ENCODE data around the gene DUS3L.

DUS3L gene

DNA sequence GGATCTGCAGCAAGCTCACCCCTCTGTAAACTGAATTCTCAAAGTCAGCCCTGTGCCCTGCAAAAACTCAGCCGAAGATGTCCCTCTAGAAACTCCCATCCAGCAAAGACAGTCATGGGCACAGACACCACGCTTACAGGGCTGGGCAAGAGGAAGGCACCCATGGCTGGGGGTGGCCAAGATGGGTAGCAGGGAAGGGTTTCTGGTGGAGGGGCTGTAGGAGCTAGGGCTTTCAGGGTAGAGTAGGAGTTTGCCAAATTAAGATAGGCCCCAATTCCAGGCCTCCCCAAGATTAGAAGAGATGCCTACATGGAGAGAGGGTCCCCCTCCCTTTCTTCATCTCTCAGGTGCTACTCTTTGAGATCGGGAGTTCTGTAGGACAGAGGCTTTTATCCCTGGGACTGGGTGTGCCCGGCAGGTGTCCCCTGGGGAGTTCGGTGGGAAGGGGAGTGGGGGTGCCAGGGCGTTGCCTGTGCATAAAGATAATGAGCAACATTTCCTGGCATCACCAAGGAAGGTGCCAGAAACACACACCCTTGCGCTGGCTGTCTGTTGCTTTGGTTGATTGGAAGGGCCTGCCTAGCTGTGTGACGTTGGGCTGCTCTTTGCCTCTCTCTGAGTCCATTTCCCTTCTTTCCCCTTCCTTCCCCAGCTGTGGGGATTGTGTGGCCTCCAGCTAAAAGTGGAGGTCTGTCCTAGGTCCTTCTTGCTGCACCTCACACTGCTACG lies 23.3 kb upstream of the DUS3L start:
- H3K4me1 ChIP-seq = no peaks in the 10 kb centered on the region
- in situ Hi-C loops (cut with MboI; ENCODE audit: low sequenced_read_pairs) = no loop called here
- no peak for DNase-seq (ENCODE audit: low spot score in 2 of 2)

DNA sequence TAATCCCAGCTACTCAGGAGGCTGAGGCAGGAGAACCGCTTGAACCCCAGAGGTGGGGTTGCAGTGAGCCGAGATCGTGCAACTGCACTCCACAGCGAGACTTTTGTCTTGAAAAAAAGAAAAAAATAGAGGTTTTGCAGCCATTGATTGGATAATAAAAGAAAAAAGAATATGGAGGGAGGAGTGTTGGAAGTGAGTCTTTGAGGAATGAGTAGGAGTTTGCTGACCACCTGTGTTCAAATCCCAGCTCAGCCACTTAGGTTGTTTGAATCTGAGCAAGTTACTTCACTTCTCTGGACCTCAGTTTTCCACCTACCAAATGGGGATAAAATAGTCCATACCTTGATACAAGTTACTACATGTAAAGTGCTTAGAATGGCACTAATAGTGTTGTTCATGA lies 20.2 kb upstream of the DUS3L start:
- Histone ChIP-seq H3K27me3 (ENCODE audit: low read depth) (no peaks in the 10 kb centered on the region), H3K4me3 (no peak overlapping the region), H3K4me1 (peaks cover under 1% of the 10 kb centered on the region; the same call in 1 of the 2 replicates), H3K36me3 (replicated peaks) (no peaks in the 10 kb centered on the region), H3K9me3 (no peaks in the 10 kb centered on the region)
- in situ Hi-C loops (cut with MboI; ENCODE audit: low sequenced_read_pairs) = no loop called here
- DNase-seq (ENCODE audit: low spot score in 2 of 2) = no peak

More for the DNA sequence above, 23.3 kb upstream of the DUS3L start:
- Histone ChIP-seq H3K27me3 (ENCODE audit: low read depth) (no peaks in the 10 kb centered on the region), H3K36me3 (replicated peaks) (no peaks in the 10 kb centered on the region), H3K4me3 (no peak overlapping the region), H3K9me3 (no peaks in the 10 kb centered on the region)

DNA sequence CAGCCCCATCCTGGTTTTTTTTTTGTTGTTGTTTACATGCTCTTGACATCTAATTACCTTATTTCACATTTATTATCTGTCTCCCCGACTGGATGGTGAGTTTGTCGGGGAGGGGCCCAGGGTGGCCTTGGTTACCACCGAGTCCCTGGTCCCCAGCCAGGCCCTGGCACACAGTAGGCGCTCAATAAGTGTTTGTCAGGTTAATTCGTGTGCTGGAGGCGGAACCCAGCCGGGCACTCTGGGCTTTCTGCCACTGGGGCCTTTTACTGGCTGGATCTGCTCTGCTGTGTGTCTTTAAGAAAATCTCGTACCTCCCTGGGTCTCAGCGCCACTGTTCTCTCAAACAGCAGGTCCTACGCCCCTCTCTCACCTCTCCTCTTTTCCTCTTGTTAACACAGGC lies 18.5 kb upstream of the DUS3L start:
- no peaks in the 10 kb centered on the region for H3K27me3 ChIP-seq (ENCODE audit: low read depth)
- no peaks in the 10 kb centered on the region for H3K36me3 ChIP-seq (replicated peaks)
- no peaks in the 10 kb centered on the region for H3K9me3 ChIP-seq
- H3K4me1 ChIP-seq = peaks cover 5% of the 10 kb centered on the region; the same call in 1 of the 2 replicates
- in situ Hi-C loops (cut with MboI; ENCODE audit: low sequenced_read_pairs) = loop anchor here (5.0 kb wide), 1 partner anchor 83 kb away; no protein-coding TSS in a partner anchor
- DNase-seq (ENCODE audit: low spot score in 2 of 2) = no peak
- H3K4me3 ChIP-seq = no peak overlapping the region

DNA sequence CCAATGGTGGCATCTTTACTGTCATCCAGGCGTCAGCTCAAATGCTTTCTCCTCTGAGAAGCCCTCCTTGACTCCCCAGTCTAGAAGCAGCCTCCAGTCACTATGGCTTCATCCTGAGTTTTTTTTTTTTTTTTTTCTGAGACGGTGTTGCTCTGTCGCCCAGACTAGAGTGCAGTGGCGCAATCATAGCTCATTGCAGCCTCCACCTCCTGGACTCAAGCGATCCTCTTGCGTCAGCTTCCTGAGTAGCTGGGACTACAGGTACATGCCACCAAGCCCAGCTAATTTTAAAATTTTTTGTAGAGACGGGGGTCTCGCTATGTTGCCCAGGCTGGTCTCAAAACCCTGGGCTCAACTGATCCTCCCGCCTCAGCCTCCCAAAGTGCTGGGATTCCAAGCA lies 18.1 kb upstream of the DUS3L start:
- DNase-seq (ENCODE audit: low spot score in 2 of 2) = no peak
- no peaks in the 10 kb centered on the region for H3K36me3 ChIP-seq (replicated peaks)
- no peaks in the 10 kb centered on the region for H3K27me3 ChIP-seq (ENCODE audit: low read depth)
- no peak overlapping the region for H3K4me3 ChIP-seq
- H3K9me3 ChIP-seq = no peaks in the 10 kb centered on the region
- in situ Hi-C loops (cut with MboI; ENCODE audit: low sequenced_read_pairs) = loop anchor here (5.0 kb wide), 1 partner anchor 83 kb away; no protein-coding TSS in a partner anchor
- peaks cover 9% of the 10 kb centered on the region; the same call in 1 of the 2 replicates for H3K4me1 ChIP-seq

DNA sequence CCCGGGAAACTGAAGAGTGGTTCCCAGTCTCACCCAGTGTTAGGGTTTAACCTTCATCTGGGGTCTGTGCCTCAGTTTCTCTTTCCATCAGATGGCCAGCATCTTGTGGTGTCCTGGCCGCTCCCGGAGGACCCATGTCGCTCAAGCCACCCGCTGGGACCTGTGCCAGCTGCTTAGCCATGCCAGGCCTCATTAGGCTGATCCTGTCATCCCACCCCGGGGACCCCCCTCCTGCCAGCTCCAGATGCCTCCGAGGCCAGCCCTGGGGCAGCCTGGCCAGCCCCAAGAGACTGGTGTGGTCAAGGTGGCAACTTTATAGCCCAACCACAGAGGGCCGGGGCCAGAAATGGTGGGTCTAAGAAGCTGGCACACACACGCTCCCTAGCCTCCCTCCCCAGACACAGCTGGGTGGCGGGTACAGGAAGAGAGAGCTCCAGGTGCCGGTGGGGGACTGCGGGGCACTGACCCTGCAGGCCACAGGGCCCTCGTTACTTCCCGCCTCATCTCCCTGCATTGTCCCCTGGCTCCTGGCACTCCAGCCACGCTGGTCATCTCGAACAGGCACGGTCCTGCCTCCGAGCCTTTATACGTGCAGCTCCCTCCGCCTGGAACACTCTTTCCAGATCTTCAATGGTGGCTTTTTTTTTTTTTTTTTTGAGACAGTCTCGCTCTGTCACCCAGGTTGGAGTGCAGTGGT lies 17.3 kb upstream of the DUS3L start:
- Histone ChIP-seq H3K4me3 (no peak overlapping the region), H3K27me3 (ENCODE audit: low read depth) (no peaks in the 10 kb centered on the region), H3K4me1 (peaks cover 13% of the 10 kb centered on the region), H3K9me3 (no peaks in the 10 kb centered on the region), H3K36me3 (replicated peaks) (no peaks in the 10 kb centered on the region)
- DNase-seq (ENCODE audit: low spot score in 2 of 2) = no peak
- in situ Hi-C loops (cut with MboI; ENCODE audit: low sequenced_read_pairs) = loop anchor here (5.0 kb wide), 1 partner anchor 84 kb away; no protein-coding TSS in a partner anchor

DNA sequence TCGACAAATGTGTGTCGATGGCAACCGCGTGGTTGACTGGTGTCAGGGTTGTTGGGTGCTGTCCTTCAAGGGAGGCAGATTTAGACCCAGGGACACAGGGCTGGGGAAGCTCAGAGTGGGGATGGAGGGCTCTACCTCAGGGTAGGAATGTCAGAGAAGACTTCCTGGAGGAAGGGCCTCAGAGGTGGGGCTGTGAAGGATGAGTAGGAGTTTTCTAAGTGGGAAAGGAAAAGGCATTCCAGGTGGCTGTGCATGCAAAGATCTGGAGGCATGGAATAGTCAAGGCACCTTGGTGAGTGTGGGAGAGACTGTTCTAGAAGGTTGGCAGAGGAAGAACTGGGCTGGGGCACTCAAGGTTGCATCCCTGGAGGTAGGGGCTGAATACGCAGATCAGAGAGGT lies 15.9 kb upstream of the DUS3L start:
- in situ Hi-C loops (cut with MboI; ENCODE audit: low sequenced_read_pairs) = loop anchor here (5.0 kb wide), 1 partner anchor 85 kb away; no protein-coding TSS in a partner anchor
- peaks cover 13% of the 10 kb centered on the region for H3K4me1 ChIP-seq

DNA sequence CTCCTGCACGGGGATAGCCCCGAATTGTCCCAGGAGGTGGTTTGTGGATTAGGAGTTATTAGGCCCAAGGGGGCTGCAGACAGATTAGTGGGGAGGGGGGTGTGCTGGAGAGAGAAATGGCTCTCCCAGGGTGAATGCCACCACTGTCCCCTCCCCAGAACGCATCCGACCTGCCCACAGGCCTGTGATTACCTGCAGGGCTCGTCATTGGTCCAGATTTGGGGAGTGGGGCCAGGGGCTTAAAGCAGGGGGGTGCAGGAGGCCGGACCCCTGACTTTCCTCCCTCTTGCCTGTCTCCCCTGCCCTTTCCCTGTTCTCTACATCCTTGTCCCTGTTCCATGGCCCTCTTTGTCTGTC lies 15.1 kb upstream of the DUS3L start:
- Histone ChIP-seq H3K9me3 (no peaks in the 10 kb centered on the region), H3K4me1 (peaks cover 13% of the 10 kb centered on the region), H3K27me3 (ENCODE audit: low read depth) (no peaks in the 10 kb centered on the region), H3K36me3 (replicated peaks) (no peaks in the 10 kb centered on the region), H3K4me3 (peak overlapping the region; percentile 47)
- DNase-seq (ENCODE audit: low spot score in 2 of 2) = no peak
- in situ Hi-C loops (cut with MboI; ENCODE audit: low sequenced_read_pairs) = loop anchor here (5.0 kb wide), 1 partner anchor 86 kb away; no protein-coding TSS in a partner anchor

More for the DNA sequence above, 15.9 kb upstream of the DUS3L start:
- Histone ChIP-seq H3K9me3 (no peaks in the 10 kb centered on the region), H3K4me3 (no peak overlapping the region; the same call in 1 of the 2 replicates), H3K27me3 (ENCODE audit: low read depth) (no peaks in the 10 kb centered on the region), H3K36me3 (replicated peaks) (no peaks in the 10 kb centered on the region)
- DNase-seq (ENCODE audit: low spot score in 2 of 2) = no peak

DNA sequence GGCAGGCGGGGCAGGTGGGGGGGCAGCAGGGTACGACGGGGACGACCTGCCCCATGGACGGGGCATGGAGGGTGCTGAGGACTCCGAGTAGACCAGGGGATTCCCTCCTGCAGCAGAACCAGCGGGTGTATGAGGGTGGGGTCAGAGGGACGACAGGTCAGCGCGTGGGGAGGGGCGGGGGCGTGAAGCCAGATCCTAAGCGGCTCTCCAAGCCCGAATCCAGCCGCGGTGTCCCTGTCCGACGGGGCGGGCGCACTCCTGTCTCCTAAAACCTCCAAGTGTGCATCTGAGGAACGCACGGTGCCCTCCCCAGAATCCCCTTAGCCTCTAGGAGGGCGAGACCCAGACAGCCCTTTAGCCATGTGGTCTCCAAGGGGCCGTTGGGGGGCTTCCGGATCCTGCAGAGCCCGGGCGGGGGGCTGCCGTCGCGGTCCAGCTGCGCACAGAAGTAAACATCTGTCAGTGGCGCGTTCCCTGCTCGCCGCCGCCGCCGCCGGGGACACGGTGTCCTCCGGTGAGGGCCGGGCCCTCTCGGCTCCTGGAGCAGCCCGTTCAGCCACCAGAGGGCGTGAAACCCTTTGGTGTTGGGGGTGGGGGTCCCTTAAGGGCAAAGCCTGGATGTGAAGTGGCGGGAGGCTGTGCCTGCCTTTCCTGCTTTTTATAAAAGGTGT lies 14.6 kb upstream of the DUS3L start:
- Histone ChIP-seq H3K27me3 (ENCODE audit: low read depth) (no peaks in the 10 kb centered on the region), H3K4me1 (peaks cover 13% of the 10 kb centered on the region), H3K9me3 (no peaks in the 10 kb centered on the region), H3K36me3 (replicated peaks) (no peaks in the 10 kb centered on the region), H3K4me3 (peak overlapping the region; percentile 47)
- peak; percentile 71 to 94 for DNase-seq (ENCODE audit: low spot score in 2 of 2)
- in situ Hi-C loops (cut with MboI; ENCODE audit: low sequenced_read_pairs) = loop anchor here (5.0 kb wide), 1 partner anchor 87 kb away; no protein-coding TSS in a partner anchor

DNA sequence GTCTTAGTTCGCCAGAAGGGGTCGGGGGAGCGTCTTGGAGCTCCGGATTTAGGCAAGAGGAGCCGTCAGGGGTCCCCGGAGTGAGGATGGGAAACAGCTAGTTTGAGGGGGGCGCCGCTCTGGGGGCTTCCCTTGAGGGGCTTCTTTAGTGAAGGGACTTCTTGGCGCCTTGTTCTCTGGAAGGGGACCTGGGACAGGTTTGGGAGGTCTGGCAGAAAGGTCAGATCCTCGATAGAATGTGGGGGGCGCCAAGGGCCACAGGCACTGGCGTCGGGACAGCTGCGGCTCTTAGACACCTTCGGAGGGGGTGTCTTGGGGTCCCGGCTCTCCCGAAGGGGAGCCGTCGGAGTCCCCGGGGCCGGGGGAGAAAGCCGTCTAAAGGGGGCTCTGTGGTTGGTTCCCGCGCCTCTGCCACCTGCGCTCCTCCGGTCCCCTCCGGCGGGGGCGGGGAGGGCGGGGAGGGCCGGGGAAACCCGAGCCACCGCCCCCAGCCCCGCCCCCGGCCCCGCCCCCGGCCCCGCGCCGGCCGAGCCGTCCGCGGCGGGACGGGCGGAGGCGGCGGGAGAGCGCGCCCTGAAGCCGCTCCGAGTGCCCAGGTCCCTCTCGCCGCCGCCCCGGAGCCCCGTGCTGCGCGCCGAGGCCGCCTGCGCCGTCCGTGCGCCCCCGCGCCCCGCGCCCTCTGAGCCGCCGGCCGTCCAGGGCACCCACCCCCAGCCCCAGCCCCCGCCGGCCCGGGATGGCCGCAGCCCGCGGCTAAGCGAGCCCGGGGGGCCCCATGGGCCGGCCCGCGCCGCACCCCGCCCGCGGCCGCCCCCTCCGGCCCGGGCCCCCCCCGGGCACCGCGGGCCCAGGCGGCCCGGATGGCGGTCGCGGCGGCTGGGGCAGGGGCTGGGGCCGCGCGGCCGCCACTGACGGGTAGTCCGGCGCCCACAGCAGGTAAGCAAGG lies 13.8 kb upstream of the DUS3L start, which contains the start of gene NRTN:
NRTN (plus strand) TSS at position 552 of the 946 bp plus-strand sequence. CDS start 19,099 bp downstream, outside the sequence.
- in situ Hi-C loops (cut with MboI; ENCODE audit: low sequenced_read_pairs) = loop anchor here (5.0 kb wide), 2 partner anchors 88 to 218 kb away; no protein-coding TSS in a partner anchor
- peak; percentile 34 to 80 for DNase-seq (ENCODE audit: low spot score in 2 of 2)

DNA sequence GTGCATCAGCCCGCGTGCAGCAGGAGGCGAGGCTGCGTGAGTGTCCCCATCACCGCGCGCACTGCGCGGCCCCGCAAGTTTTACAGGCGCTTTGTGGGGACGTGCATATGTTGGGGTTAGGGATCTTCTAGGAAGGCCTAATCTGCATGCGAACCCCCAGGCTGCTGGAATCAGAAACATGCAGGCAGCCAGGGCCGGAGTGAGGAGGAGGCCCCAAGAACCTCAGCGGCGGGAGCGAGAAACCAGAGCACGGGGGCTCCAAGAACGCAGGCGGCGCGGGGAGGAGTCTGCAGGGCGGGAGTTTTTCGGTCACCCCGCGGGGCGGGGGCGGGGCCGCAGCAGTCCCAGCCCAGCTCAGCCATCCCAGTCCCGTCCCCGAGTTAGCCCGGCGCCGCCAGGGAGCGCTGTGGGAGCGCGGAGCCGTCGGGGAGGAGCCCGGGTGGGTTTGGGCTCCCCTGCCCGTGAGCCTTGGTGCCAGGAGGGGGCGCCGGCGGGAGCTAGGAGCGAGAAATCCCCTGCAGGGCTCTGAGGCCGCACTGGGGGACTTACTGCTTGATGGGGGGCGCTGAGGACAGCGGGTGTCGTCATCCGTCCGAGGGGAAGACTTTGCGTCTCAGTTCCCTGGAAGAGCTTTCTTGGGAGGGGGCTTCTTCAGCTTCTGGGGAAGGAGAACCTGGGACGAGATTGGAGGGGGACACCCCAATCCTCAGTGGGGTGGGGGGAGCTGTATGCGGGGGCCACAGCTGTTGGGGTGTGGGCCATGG lies 13.0 kb upstream of the DUS3L start:
- peaks cover 13% of the 10 kb centered on the region for H3K4me1 ChIP-seq
- in situ Hi-C loops (cut with MboI; ENCODE audit: low sequenced_read_pairs) = loop anchor here (5.0 kb wide), 1 partner anchor 218 kb away; no protein-coding TSS in a partner anchor
- H3K4me3 ChIP-seq = peak overlapping the region; percentile 27
- no peaks in the 10 kb centered on the region for H3K27me3 ChIP-seq (ENCODE audit: low read depth)
- H3K36me3 ChIP-seq (replicated peaks) = no peaks in the 10 kb centered on the region
- H3K9me3 ChIP-seq = no peaks in the 10 kb centered on the region
- peak; percentile 85 to 98 for DNase-seq (ENCODE audit: low spot score in 2 of 2)

More for the DNA sequence above, 13.8 kb upstream of the DUS3L start, which contains the start of gene NRTN:
- Histone ChIP-seq H3K4me3 (peak within 1 kb of the TSS; percentile 47), H3K4me1 (peaks cover 13% of the 10 kb centered on the region), H3K9me3 (no peaks in the 10 kb centered on the region), H3K36me3 (replicated peaks) (no peaks in the 10 kb centered on the region), H3K27me3 (ENCODE audit: low read depth) (no peaks in the 10 kb centered on the region)

DNA sequence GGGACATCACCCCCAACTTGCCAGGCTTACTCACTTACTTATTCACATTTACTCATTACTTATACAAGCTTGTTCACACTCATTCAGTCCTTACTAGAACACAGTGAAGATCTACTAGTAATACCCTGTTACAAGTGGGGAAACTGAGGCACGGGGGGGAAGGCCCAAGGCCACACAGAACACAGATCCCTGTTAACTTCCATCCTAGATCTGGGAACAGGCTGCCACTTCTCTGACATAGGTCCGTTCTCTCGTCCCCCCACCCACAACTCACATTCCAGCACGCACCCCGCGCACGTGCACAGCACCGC lies 12.4 kb upstream of the DUS3L start:
- DNase-seq (ENCODE audit: low spot score in 2 of 2) = no peak
- Histone ChIP-seq H3K9me3 (no peaks in the 10 kb centered on the region), H3K36me3 (replicated peaks) (no peaks in the 10 kb centered on the region), H3K4me1 (peaks cover 13% of the 10 kb centered on the region), H3K27me3 (ENCODE audit: low read depth) (no peaks in the 10 kb centered on the region), H3K4me3 (no peak overlapping the region)
- in situ Hi-C loops (cut with MboI; ENCODE audit: low sequenced_read_pairs) = loop anchor here (5.0 kb wide), 1 partner anchor 219 kb away; no protein-coding TSS in a partner anchor
